Prostate gland (tissue), 2 donors: ENCODE measurements around the gene SOST.

Source experiments
- CTCF ChIP-seq, 4 experiments: fragments of 200-600 bp in 2 of 4; fragments of 450-650 bp in 2 of 4; sonication (generic) in 2 of 4; IDR thresholded peaks; 1 replicate in 3 of 4; 2 replicates in 1 of 4; pipeline ENCODE4 v1.5.1; 2016 to 2019; ENCODE audit warnings: antibody characterized with exemption in 4 of 4, mild to moderate bottlenecking in 2 of 4, moderate library complexity in 2 of 4
- POLR2AphosphoS5 ChIP-seq: sonication (generic); formaldehyde crosslinking; IDR thresholded peaks from one replicate; pipeline ENCODE4 v1.6.1; 2017; ENCODE audit warnings: antibody characterized with exemption

GRCh38 chr17:43791589-43791988 is 33.0 kb upstream of the SOST start:
- TF ChIP-seq CTCF (IDR thresholded peaks at IDR 0.05), result no peak
- TF ChIP-seq POLR2AphosphoS5, result peak; percentile 32
